Fibroblast of lung (primary cell): Measurements from ENCODE around the gene GRIK2.

Source experiments
- CTCF ChIP-seq, 2 donors: IDR thresholded peaks in 1 of 2; conservative IDR thresholded peaks in 1 of 2; 1 replicate in 1 of 2; 2 replicates in 1 of 2; pipeline ENCODE4 v1.5.1; 2011 to 2012; ENCODE audit warnings: low read length in 2 of 2, control low read depth in 1 of 2, inconsistent platforms in 1 of 2, low read depth in 1 of 2, mild to moderate bottlenecking in 1 of 2
- EZH2 ChIP-seq: IDR thresholded peaks from 2 replicates; pipeline ENCODE4 v1.5.1; 2012; ENCODE audit warnings: low read length, control low read depth, mild to moderate bottlenecking; ENCODE audit errors: missing control alignments

GRCh38 chr6:101433141-101433540, 39.6 kb downstream of the GRIK2 start:
- TF ChIP-seq CTCF (conservative IDR thresholded peaks at IDR 0.05 in 1 of 2, IDR thresholded peaks at IDR 0.05 in 1 of 2; ENCODE audit: low read depth in 1 of 2, low read length in 2 of 2) = no peak
- TF ChIP-seq EZH2 = no peak
